Measurements from ENCODE around the gene PARP1. TPM values are rescaled to one million over a fixed set of nuclear protein-coding genes. Genes with fewer than 3 reads are reported as not detected.

The PARP1 gene
- total and polyA plus RNA-seq, 4 donors, result 39.2 to 108 (median 60.3) TPM

GRCh38 chr1:226440512-226440911 lies 32.6 kb upstream of the PARP1 start:
- no peaks in the 10 kb centered on the region for H3K27me3 ChIP-seq (ENCODE audit: control insufficient read depth in 4 of 4, insufficient read depth in 4 of 4, low read length in 3 of 4)
- no peaks in the 10 kb centered on the region for H3K4me1 ChIP-seq (ENCODE audit: control insufficient read depth in 4 of 4, insufficient read depth in 4 of 4, low read length in 3 of 4)
- no peak overlapping the region for H3K4me3 ChIP-seq (ENCODE audit: low read depth in 1 of 3, low read length in 3 of 3)
- no peaks in the 10 kb centered on the region for H3K9me3 ChIP-seq (ENCODE audit: control insufficient read depth in 4 of 4, low read length in 3 of 4)
- H3K36me3 ChIP-seq (ENCODE audit: control insufficient read depth in 4 of 4, insufficient read depth in 3 of 4, low read depth in 1 of 4, low read length in 3 of 4), result no peaks in the 10 kb centered on the region
- no peak for DNase-seq (ENCODE audit: low spot score)
- WGBS, result 89% methylated on average over 5 of the region's 5 CpGs
- H3K9ac ChIP-seq (ENCODE audit: low read depth in 1 of 2, low read length in 2 of 2), result no peak overlapping the region
- TF ChIP-seq ATF3 (IDR thresholded peaks at IDR 0.05) (no peak), GABPA (IDR thresholded peaks at IDR 0.05 in 1 of 2, conservative IDR thresholded peaks at IDR 0.05 in 1 of 2) (no peak), YY1 (IDR thresholded peaks at IDR 0.05) (no peak), TAF1 (conservative IDR thresholded peaks at IDR 0.05) (no peak), FOXA1 (IDR thresholded peaks at IDR 0.05) (no peak), HNF4G (IDR thresholded peaks at IDR 0.05) (no peak), JUND (IDR thresholded peaks at IDR 0.05) (no peak), HNF4A (conservative IDR thresholded peaks at IDR 0.05) (no peak), NR2F2 (IDR thresholded peaks at IDR 0.05) (no peak), CTCF (IDR thresholded peaks at IDR 0.05; ENCODE audit: low read depth, low read length, missing input control) (no peak), FOXA2 (IDR thresholded peaks at IDR 0.05) (no peak), RAD21 (IDR thresholded peaks at IDR 0.05) (no peak), EGR1 (IDR thresholded peaks at IDR 0.05; ENCODE audit: low read depth in 2 of 2) (no peak), SP1 (IDR thresholded peaks at IDR 0.05) (no peak), REST (IDR thresholded peaks at IDR 0.05) (no peak), RXRA (IDR thresholded peaks at IDR 0.05) (no peak), MAX (IDR thresholded peaks at IDR 0.05) (no peak), ZBTB33 (IDR thresholded peaks at IDR 0.05) (no peak)
- no peak overlapping the region for H3K27ac ChIP-seq (ENCODE audit: low read depth in 1 of 2, low read length in 2 of 2)

Data from liver (tissue), 9 donors.